Activated CD4-positive, alpha-beta T cell treated with anti-CD3 and anti-CD28 coated beads for 1 hour (primary cell): ENCODE results near the gene SELENOO.
"Not testable (repeated sequence)": the region's sequence is repeated elsewhere in the genome, so short reads cannot be mapped to it uniquely, and the experiment has no call there.

ENCODE experiments used
- DNase-seq: peaks from one replicate; pipeline ENCODE4 v3.0.0-alpha.2; 2020

Gene SELENOO

DNA sequence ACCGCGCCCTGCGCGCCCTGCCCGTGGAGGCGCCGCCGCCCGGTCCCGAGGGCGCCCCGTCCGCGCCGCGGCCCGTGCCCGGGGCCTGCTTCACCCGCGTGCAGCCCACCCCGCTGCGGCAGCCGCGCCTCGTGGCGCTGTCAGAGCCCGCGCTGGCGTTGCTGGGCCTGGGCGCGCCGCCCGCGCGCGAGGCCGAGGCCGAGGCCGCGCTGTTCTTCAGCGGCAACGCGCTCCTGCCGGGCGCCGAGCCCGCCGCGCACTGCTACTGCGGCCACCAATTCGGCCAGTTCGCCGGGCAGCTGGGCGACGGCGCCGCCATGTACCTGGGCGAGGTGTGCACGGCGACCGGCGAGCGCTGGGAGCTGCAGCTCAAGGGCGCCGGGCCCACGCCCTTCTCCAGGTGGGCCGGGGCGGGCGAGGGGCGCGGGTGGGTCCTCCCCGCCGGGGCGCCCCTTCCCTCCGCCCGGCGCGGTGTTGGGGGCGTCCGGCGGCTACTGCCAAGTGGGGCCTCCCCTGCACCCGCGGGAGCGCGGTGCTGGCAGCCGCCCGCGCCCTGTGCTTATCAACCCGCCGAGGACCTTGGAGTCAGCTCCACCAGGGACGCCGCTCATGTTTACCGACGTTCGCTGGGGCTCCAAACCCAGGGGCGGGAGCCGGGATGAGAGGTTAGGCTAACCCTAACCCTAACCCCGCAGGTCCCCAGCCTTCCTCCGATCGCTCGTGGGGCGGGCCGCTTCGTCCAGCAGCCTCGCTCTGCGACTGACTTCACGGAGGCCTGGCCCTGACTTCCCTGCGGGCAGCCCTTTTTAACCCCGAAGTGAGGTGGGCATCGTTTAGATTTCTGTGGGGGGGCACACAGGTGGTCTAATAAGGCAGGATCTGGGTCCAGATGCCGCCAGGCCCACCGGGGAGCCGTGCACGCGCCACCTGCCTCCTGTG, 649 bp downstream of the SELENOO start:
- no peak for DNase-seq

DNA sequence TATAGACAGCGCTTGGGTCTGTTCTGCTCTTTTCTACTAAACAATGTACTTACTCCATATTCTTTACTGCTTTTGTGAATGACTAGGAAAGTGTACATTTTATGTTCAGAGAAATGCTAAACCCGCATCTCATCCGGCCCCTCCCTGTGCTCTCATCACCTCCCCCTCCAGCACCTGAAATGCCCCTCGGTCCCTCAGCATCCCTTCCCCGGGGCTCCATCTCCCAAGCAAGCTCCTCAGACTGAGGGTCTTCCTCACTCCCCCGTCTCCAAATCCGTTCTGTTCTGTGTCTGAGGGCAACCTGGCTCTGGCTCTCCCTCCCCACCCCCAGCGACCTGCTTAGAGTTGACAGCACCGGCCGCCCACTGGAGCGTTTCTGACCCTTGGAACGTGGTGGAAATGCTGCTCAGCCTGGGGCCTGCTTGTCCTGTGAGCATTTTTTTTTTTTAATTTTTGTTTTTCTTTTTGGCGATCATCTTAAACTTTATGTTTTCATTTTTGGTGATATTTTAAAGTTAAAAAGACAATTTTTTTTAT, 1.4 kb downstream of the SELENOO start:
- no peak for DNase-seq

DNA sequence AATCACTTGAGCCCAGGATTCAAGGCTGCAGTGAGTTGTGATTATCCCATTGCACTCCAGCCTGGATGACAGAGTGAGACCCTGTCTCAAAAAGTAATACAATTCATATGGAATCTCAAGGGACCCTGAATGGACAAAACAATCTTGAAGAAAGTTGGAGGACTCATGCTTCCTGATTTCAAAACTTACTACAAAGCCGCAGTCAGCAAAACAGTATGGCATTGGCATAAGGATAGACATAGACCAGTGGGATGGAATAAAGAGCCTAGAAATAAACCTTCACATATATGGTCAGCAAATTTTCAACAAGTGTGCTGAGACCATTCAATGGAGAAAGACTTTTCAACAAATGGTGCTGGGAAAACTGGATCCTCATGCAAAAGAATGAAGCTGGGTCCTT, 2.5 kb downstream of the SELENOO start:
- no peak for DNase-seq

DNA sequence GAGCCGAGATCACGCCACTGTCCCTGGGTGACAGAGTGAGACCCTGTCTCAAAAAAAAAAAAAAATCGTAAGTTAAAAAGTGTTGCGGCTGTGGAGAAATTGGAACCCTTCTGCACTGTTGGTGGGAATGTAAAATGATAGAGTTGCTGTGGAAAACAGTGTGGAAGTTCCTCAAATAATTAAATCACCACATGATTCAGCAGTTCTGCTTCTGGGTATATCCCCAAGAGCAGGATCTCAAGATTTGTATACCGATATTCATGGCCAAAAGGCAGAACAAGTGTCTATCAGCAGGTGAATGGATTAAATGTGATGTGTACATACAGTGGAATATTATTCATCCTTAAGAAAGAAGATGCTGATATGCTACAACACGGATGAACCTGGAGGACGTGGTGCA, 3.8 kb downstream of the SELENOO start:
- no peak for DNase-seq

DNA sequence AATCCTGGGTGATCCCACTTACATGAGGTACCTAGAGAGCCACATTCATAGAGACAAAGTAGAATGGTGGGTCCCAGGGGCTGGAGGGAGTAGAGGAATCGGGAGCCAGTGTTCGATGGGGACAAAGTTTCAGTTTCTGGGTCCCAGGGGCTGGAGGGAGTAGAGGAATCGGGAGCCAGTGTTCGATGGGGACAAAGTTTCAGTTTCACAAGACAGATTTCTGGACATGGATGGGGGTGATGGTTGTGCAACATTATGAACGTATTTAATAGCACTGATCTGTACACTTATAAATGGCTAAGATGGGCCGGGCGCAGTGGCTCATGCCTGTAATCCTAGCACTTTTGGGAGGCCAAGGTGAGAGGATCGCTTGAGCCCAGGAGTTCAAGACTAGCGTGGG, 4.2 kb downstream of the SELENOO start:
- not testable (repeated sequence) for DNase-seq

DNA sequence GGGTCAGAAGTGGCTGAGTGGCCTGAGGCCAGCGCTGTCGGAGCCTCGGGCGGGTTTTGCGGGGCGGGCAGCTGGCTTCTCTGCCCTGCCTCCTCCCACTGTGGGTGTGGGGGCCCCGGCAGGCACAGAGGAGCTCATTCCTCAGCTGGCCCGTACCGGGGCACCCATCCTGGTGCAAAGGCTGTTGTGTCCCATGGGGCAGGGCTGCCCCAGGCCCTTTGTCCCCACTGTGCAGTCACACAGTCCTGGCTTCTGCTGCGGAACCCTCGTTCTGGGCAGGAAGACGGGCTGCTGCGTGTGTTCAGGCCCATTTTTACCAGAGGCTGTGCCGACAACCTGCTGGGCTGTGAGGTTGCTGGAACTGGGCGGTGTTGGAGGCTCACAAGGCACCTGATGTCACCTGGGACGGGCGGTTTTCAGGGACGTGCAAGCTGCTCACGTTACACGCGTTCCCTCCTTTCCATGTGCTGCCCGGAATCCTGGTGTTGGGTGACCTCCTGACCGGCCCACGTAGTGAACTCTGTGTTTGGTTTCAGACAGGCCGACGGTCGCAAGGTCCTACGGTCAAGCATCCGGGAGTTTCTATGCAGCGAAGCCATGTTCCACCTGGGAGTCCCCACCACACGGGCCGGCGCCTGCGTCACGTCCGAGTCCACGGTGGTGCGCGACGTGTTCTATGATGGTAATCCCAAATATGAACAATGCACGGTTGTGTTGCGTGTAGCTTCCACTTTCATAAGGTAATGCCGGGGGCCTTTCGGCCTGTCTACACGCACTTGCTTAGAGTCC, 5.2 kb downstream of the SELENOO start:
- no peak for DNase-seq

DNA sequence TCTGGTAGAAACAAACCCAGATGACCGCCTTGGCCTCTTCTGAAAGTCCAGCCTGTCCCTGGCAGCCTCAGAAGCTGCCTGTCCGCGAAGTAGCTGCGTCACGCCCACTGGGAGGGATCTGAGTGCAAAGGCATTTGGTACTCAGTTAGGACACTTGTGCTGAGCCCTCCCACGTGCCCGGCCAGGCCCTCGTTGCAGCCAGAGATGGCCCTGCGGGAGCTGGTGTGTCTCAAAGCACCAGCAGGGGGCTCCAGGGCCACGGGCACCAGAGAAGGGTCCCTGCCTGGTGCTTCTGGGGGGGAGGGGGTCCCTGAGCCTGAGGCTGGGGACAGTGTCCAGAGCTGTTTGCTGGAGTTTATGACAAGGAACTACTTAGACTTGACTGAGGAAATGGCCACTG, 5.8 kb downstream of the SELENOO start:
- DNase-seq, result no peak

DNA sequence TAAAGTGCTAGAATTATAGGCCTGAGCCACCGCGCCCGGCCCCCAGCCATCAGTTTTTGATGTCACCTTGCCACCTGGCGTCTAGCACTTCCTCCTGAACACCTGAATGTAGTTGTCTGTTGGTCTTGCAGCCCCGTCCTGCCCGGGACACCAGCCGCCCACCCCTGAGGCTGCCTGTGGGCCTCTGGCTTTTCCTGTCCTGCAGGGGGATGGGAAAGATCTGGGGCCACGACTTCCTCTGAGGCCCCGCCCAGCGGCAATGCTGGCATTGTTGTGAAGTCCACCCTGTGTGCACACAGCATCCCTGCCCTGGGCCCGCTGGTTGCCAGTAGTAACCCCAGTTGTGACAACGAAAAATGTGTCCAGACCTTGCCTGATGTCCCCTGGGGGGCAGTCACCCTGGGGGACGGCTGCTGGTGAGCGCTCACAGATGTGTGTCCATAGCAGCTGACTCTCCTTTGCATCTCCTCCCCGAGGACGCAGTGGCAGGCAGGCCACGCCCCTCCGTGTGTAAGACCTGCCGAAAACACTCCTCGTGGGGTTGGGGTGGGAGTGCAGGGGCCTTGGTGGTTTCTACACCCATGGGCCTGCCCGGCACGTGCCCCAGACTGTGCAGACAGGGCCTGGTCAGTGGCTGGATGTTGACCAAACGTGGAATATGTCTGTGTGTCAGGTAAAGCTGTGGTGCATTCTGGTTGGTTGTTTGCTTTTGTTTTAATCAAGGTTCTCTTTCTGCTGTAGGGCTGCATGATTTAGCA, 6.8 kb downstream of the SELENOO start:
- no peak for DNase-seq

DNA sequence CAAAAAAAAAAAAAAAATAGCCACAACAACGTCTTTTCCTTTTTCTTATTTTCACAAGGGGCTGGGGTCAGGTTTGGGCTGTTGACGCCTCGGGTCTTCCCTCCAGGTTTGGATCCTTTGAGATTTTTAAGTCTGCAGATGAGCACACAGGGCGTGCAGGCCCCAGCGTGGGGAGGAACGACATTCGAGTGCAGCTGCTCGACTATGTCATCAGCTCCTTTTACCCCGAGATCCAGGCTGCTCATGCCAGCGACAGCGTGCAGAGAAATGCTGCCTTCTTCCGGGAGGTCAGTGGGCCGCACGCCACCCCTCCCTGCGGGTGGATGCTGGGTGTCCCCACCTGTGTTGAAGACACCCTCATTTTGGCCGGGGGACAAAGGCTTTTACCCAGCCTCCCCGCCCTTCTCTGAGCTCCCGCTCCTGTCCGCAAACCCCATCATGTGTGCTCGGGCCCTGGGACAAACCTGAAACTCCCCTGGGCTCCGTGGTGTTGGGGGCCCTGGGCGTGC, 7.7 kb downstream of the SELENOO start:
- no peak for DNase-seq

DNA sequence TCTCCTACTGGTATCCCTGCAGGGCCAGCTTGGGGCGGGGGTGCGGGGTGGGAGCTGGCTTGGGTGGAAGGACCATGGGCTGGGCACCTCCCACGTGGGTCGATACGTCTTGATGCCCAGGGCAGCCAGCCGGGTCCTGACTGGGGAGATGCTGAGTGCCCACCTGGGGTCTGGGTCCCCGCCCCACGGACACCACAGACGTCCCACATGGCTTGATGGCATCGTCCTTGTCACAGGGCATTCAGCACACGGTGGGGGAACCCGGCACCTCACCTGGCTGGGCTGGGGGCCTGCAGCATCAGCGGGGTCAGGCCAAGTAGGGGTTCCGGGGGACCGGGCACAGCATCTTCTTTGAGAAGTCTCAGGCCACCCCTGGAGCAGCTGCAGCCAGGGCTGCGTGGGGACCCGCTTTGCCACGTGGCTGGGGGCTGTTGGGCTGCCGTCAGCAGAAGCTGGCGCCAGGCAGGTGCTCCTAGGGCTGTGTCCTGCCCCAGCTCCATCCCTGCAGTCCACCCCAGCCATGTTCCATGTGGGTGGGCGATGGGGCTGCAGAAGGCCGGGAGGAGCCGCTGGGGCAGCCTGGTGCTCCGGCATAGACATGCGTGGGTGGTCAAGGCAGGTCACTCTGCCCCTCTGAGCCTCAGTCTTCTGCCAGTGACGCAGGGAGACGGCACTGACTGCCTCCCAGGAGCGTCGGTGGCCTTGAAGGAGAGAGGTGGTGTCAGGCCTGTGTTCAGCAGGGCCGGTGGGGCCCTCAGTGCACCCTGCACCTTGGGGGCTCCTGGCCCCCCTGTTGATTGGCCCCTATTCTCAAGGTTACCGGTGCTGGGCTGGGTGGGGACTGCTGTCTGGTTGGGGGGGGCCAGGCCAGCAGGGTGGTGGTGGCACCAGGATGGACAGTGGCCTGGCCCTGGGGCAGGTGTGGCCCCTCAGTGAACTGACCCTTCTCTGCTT, 8.4 kb downstream of the SELENOO start:
- DNase-seq, result no peak

DNA sequence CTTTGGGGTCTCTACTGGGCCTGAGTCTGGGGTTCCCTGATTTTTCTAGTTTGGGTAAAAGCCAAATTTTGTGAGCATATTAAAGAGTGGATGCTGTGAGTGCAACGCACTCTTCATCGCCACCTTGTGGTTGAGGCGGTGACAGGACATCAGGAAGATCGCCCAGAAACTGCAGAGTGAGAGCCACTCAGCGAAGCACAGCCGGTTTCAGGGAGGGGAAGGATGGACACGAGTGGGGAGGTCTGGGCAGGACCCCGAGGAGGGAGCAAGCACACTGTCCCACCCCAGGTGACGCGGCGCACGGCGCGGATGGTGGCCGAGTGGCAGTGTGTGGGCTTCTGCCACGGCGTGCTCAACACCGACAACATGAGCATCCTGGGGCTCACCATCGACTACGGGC, 9.1 kb downstream of the SELENOO start:
- peak; percentile 60 for DNase-seq

DNA sequence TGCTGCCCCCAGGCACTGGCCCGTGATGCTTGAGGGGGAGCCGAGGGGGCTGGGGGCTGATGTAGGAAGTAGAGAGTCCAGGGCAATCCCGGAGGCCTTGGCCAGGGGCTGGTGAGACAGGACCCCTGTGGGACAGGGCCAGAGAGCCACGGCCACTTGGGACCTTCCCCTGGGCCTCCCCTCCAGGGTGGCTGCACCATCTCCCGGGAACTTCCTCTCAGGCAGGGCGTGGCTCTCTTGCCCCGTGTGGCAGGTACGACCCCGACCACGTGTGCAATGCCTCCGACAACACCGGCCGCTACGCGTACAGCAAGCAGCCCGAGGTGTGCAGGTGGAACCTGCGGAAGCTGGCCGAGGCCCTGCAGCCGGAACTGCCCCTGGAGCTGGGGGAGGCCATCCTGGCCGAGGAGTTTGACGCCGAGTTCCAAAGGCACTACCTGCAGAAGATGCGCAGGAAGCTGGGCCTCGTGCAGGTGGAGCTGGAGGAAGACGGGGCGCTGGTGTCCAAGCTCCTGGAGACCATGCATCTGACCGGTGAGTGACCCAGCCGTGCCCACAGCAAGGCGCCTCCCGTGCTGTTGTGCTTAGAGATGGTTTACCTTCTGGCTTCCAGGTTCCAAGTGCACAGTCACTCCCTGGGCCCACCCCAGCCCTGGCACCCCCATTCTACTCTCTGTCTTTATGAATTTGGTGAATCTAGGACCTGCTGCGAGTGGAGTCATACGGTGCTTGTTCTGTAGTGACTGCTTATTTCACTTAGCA, 9.7 kb downstream of the SELENOO start:
- DNase-seq, result no peak

DNA sequence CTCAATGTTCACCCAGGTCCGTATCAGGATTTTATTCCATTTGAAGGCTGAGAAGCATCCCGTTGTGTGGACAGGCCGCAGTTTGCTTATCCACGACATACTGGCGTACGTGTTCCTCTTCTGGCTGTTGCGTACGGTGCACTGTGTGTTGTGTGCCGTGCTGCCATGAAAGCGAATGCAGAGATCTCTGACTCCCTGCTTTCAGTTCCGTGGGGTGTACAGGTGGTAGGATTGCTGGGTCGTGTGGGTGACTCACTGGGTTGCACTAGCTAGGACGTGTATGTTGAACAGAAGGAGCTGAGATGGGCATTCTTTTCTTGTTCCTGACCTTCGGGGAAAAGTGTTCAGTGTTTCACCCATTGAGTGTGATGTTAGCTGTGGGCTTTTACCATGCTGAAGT, 10.3 kb downstream of the SELENOO start:
- DNase-seq, result no peak

DNA sequence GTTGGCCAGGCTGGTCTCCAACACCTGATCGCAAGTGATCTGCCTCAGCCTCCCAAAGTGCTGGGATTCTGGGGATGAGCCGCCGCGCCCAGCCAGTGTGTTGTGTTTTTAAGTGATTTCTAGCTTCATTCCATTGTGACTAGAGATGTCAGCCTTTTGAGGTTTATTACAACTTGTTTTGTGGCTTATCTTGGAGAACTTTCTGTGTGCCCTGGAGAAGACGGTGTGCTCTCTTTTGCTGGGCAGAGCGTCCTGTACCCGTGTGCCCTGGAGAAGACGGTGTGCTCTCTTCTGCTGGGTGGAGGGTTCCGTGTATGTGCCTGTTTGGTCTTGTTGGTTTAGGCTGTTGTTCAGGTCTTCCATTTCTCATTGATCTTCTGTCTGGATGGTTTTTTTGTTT, 12.5 kb downstream of the SELENOO start:
- no peak for DNase-seq

DNA sequence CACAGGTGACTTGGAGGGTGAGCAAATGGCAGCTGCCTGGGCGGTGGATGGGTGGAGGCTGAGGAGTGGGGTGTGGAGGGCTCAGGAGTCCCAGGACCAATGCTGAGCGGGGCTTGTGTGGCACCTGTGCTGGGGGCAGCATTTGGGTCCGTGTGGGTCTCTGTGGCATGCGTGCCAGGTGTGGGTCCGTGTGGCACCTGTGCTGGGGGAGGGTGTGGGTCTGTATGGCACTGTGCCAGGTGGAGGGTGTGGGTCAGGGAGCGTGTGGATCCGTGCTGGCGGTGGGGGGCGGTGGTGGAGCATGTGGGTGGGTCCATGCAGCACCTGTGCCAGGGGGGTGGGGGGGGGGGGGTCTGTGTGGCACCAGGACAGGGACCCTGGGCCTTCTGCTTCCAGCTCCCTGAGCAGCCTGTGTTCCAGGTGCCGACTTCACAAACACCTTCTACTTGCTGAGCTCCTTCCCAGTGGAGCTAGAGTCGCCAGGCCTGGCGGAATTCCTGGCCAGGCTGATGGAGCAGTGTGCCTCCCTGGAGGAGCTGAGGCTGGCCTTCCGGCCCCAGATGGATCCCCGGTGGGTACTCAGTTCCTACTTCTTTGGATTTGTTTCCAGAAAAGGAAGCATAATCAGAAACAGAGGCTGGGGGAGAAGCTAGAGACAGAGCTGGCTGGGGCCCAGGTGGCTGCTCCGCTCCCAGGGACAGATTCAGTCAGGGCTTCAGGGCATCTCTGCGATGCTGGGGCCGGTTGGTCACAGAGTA, 14.7 kb downstream of the SELENOO start:
- no peak for DNase-seq

DNA sequence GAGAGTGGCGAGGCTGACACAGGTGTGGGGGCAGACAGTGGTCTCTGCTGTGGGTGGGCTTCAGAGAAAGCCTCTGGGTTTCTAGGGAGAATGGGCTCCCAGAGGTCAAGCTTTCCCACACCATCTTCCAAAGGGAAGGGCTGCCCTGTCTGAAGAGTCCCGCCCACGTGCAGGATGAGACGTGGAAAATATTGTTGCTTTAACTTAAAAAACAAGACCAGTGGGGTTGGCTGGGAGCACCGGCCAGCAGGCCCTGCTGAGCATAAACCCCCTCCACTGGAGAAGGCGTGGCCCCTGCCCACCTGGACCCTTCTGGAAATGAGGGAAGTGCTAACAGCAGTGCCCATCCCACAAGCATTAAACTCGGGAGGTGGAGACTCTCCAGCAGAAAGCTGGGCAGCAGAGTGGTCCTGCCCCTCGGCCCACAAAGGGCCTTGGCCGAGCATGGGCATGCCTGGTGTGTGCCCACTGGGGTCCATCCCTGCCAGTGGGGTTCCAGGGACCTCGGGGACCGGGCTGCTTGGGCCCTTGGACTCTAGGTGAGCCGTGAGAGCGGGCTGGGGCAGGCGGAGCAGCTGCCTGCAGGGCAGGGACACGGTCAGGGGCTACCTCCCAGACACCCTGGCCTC, 15.4 kb downstream of the SELENOO start:
- DNase-seq, result no peak

DNA sequence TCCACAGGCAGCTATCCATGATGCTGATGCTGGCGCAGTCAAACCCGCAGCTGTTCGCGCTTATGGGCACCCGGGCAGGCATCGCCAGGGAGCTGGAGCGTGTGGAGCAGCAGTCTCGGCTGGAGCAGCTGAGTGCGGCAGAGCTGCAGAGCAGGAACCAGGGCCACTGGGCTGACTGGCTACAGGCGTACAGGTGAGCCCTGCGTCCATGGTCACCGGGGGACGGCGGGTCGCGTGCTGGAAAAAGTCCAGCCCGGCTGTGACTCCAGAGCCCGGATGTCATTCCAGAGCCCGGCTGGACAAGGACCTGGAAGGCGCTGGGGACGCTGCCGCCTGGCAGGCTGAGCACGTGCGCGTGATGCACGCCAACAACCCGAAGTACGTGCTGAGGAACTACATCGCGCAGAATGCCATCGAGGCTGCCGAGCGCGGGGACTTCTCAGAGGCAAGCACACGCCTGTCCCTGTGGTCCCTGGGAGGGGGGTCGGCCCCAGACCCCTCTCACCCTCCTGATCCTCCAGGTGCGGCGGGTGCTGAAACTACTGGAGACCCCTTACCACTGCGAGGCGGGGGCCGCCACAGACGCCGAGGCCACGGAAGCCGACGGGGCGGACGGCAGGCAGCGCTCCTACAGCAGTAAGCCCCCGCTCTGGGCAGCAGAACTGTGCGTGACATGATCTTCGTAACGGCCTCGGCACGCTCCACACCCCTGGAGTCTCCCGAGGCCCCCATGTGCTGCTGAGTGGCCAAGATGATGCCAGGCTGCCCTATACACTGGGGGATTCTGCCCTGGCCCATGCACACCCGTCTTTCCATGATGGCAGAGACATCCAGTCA, 16.1 kb downstream of the SELENOO start:
- no peak for DNase-seq

DNA sequence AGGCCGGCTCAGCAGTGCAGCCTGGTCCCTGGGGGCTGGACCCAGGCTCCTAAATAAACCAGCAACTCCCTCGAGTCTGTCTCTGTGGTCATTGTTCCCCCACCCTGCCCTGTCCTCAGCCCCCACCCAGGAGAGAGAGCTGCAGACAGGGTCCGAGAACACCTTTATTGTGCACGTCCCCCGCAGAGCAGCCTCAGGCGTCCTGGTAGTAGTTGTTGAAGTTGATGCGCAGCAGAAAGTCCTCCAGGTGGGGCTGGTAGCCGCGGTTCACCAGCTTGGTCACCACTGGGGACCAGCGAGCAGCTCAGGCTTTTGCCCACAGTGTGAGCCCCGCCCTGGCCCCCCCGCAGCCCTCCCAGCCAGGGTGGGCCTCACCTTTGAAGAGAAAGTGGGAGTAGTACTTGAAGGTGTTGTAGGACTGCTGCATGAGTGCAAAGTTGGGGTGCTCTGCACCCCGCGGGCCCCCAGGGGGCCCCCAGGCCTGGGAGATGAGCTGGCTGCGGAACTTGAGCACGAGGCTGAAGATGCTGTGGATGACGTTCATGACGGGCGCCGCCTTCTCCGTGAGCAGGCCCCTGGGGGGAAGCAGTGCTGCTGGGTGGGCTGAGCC, 16.8 kb downstream of the SELENOO start:
- DNase-seq, result no peak
